Activated naive CD4-positive, alpha-beta T cell treated with anti-CD3 and anti-CD28 coated beads, Interleukin-2, amount 10 ng/mL, durations not matched to agents 5 hours and 36 hours (primary cell): ENCODE data around the gene MTIF2. TPM values are rescaled to one million over a fixed set of nuclear protein-coding genes. Genes with fewer than 3 reads are reported as not detected.

Experiments
- total RNA-seq, 2 experiments: library from RNA; stranded (reverse); gene quantifications; one replicate each; pipeline ENCODE4 v1.2.3, GENCODE V29; 2021

The MTIF2 gene, protein sequence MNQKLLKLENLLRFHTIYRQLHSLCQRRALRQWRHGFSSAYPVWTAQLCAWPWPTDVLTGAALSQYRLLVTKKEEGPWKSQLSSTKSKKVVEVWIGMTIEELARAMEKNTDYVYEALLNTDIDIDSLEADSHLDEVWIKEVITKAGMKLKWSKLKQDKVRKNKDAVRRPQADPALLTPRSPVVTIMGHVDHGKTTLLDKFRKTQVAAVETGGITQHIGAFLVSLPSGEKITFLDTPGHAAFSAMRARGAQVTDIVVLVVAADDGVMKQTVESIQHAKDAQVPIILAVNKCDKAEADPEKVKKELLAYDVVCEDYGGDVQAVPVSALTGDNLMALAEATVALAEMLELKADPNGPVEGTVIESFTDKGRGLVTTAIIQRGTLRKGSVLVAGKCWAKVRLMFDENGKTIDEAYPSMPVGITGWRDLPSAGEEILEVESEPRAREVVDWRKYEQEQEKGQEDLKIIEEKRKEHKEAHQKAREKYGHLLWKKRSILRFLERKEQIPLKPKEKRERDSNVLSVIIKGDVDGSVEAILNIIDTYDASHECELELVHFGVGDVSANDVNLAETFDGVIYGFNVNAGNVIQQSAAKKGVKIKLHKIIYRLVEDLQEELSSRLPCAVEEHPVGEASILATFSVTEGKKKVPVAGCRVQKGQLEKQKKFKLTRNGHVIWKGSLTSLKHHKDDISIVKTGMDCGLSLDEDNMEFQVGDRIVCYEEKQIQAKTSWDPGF
- total RNA-seq, result 10 to 100 TPM; 24.3 to 26.9 TPM

DNA sequence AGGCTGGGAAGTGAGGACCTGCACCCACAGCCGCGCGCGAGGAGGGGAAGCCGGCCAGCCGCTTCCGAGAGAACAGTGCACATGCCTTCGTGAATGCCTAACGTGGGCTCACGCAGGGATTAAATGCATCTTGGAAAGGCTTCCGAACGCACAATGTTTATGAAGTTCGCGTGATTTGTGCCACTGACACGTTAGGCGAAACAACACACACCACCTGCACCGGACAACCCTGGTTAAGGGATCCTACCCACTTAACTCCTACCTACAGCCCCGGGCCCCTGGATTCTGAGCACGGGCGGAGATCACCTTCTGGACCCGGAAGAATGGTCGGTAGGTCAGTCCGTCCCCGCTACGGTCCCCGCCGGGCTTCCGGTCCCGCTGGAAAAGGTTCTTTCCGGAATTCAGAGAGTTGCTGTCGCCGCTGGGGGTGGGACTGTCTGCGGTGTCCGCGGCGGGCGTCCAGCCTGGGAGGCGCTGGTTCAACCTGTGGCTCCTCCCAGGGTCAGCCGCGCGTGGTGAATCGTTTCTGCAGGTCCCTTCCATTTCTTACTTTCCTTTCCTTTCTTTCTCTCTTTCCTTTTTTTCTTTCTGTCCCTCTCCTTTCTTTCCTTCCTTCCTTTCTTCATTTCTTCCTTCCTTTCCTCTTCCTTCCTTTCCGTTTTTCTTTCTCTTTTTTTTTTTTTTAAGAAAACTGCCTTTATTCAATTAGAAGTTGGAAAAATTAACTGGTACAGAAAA is at the start of gene MTIF2:
MTIF2 (minus strand) TSS at position 325 of the 738 bp plus-strand sequence. CDS start 5,373 bp downstream, outside the sequence.

DNA sequence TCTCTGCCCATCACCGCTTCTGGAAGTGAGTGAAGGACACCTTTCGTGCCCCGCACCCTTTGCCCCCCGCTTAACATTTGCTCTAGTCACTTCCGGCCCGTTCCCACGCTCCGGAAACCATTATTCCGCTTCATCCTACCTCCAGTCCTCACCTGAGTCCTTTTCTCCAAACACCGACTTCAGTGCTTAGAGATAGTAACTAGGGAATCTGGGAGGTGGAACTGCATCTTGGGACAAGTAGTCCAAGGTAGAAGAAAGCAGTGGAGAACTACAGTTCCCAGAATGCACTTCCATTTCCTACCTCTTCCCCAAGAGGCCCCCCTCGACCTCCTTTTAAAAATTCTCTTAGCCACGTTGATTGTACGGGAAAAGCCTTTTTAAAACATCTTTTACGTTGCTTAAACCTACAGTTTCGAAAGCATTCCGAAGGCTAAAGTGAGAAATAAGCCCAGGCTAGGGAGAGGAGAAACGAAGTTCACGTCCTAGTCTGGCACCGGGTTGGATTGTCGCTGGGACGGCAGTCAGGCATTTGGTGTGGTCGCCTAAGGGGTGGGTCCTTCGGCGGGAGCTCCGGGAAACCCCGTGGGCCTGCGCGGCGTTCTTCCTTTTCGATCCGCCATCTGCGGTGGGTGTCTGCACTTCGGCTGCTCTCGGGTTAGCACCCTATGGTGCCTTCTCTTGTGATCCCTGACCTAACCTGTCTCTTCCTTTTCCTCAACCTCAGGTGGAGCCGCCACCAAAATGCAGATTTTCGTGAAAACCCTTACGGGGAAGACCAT is 36.8 kb downstream of the MTIF2 start, which contains the start of the genes CLHC1 and RPS27A:
CLHC1 (minus strand) TSS at position 210 of the 779 bp plus-strand sequence. CDS start 9,882 bp downstream, outside the sequence.
RPS27A (plus strand) TSS at position 605 of the 779 bp plus-strand sequence; CDS start at position 742, 137 bp downstream.

Other genes with a start within 250 kb of the MTIF2 start
- 10 to 100 TPM; 71.1 to 73.3 TPM for gene RTN4, start 218.8 kb downstream of the MTIF2 start, total RNA-seq
- gene CLHC1, start 36.9 kb downstream of the MTIF2 start, total RNA-seq, result 10 to 100 TPM in 1 of 2 experiments, 1 to 10 TPM in 1; 9.9 to 11.3 TPM
- gene RPS27A, start 36.5 kb downstream of the MTIF2 start, total RNA-seq, result 1,000 to 10,000 TPM; 1,329 to 1,363 TPM
- gene CCDC88A, start 150.6 kb upstream of the MTIF2 start, total RNA-seq, result 1 to 10 TPM; 6.4 TPM